Ishikawa (cell line): ENCODE data around the gene NOS1AP.

Source experiments
- CREB1 ChIP-seq: IDR thresholded peaks from 2 replicates; pipeline ENCODE4 v1.6.1; 2012; ENCODE audit warnings: low read depth
- EP300 ChIP-seq: IDR thresholded peaks from 2 replicates; pipeline ENCODE4 v1.6.1; 2012; ENCODE audit warnings: borderline replicate concordance
- FOXM1 ChIP-seq: IDR thresholded peaks from 2 replicates; pipeline ENCODE4 v1.6.1; 2012; ENCODE audit warnings: low read depth, borderline replicate concordance
- RAD21 ChIP-seq: IDR thresholded peaks from 2 replicates; pipeline ENCODE4 v1.6.1; 2012; ENCODE audit warnings: low read depth
- TAF1 ChIP-seq: IDR thresholded peaks from 2 replicates; pipeline ENCODE4 v1.6.1; 2012; ENCODE audit warnings: low read depth, mild to moderate bottlenecking
- ZBTB7A ChIP-seq: IDR thresholded peaks from 2 replicates; pipeline ENCODE4 v1.6.1; 2012; ENCODE audit warnings: low read depth
- TF ChIP-seq, protein P1 (sequence below): IDR thresholded peaks from 2 replicates; pipeline ENCODE4 v1.6.1; 2012; ENCODE audit warnings: low read depth, mild to moderate bottlenecking
- TF ChIP-seq, protein P2 (sequence below): IDR thresholded peaks from 2 replicates; pipeline ENCODE4 v1.6.1; 2012
- TF ChIP-seq, protein P3 (sequence below): IDR thresholded peaks from 2 replicates; pipeline ENCODE4 v1.6.1; 2012

DNA sequence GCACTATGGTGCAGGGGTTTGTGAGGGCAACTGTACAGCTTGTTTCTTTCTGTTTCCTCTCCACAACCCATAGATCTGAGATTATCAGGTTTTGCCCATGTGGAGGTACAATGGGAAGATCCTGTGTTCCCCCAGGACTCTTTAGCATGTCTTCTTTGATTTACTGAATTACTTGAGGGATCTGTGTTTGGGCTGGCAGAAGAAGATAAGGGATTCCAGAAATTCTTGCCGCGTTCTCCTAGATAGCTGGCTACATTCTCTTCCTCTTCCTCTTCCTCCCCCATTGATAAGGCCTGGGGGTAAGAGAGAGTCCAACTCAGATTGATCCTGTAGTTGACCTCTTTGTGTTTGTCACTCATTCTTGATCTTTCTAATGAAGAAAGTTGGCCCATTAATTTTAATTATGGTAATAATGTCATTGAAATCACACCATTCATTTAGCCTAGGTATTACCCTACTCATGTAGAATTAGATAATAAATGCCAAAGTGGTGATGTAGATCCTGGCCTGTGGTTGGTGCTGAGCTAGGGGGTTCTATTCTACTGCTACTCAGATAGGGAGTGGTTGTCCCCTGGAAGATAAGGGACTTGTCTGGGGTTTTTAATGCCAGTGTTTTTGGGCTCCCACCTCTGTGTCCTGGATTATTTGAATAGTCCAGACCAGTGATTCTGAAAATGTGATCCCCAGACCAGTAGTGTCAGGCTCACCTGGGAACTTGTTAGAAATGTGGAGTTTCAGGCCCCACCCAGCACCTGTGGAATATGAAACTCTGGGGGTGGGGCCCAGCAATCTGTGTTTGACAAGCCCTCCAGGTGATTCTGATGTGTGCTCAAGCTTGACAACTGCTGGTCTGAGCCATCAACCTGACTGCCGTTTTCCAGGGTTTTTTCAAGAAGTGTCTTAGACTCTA lies 122.2 kb downstream of the NOS1AP start:
- TF ChIP-seq EP300 (no peak), TAF1 (no peak), CREB1 (no peak), FOXM1 (no peak), ZBTB7A (no peak), RAD21 (0 out of 2 replicates have a peak, but pooled peaks have one; percentile 8)
- TF ChIP-seq, protein P1, sequence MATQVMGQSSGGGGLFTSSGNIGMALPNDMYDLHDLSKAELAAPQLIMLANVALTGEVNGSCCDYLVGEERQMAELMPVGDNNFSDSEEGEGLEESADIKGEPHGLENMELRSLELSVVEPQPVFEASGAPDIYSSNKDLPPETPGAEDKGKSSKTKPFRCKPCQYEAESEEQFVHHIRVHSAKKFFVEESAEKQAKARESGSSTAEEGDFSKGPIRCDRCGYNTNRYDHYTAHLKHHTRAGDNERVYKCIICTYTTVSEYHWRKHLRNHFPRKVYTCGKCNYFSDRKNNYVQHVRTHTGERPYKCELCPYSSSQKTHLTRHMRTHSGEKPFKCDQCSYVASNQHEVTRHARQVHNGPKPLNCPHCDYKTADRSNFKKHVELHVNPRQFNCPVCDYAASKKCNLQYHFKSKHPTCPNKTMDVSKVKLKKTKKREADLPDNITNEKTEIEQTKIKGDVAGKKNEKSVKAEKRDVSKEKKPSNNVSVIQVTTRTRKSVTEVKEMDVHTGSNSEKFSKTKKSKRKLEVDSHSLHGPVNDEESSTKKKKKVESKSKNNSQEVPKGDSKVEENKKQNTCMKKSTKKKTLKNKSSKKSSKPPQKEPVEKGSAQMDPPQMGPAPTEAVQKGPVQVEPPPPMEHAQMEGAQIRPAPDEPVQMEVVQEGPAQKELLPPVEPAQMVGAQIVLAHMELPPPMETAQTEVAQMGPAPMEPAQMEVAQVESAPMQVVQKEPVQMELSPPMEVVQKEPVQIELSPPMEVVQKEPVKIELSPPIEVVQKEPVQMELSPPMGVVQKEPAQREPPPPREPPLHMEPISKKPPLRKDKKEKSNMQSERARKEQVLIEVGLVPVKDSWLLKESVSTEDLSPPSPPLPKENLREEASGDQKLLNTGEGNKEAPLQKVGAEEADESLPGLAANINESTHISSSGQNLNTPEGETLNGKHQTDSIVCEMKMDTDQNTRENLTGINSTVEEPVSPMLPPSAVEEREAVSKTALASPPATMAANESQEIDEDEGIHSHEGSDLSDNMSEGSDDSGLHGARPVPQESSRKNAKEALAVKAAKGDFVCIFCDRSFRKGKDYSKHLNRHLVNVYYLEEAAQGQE, result no peak
- TF ChIP-seq, protein P2, sequence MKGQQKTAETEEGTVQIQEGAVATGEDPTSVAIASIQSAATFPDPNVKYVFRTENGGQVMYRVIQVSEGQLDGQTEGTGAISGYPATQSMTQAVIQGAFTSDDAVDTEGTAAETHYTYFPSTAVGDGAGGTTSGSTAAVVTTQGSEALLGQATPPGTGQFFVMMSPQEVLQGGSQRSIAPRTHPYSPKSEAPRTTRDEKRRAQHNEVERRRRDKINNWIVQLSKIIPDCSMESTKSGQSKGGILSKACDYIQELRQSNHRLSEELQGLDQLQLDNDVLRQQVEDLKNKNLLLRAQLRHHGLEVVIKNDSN, result no peak
- TF ChIP-seq, protein P3, sequence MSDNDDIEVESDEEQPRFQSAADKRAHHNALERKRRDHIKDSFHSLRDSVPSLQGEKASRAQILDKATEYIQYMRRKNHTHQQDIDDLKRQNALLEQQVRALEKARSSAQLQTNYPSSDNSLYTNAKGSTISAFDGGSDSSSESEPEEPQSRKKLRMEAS, result no peak
